ENCODE data around the gene METTL17.

DNA sequence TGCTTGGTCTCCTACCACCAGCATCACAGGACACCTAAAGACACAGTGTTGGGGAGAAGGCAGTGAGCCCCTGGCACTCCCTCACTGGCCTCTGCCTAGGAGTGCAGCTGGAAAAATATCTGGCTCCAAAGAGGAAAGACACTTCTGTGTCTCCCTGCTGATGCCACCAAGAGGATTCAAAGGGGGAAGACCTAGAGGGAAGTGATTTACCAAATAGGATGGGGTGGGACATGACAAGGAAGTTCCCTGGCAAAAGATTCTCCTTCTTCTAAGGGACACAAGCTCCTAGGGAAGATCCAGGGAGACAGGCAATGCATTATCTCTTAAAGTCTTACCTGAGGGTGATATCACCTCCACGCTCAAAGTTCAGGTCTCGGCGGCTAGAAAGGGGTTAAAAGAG, 29.0 kb downstream of the METTL17 start:
- TF ChIP-seq, protein P1, sequence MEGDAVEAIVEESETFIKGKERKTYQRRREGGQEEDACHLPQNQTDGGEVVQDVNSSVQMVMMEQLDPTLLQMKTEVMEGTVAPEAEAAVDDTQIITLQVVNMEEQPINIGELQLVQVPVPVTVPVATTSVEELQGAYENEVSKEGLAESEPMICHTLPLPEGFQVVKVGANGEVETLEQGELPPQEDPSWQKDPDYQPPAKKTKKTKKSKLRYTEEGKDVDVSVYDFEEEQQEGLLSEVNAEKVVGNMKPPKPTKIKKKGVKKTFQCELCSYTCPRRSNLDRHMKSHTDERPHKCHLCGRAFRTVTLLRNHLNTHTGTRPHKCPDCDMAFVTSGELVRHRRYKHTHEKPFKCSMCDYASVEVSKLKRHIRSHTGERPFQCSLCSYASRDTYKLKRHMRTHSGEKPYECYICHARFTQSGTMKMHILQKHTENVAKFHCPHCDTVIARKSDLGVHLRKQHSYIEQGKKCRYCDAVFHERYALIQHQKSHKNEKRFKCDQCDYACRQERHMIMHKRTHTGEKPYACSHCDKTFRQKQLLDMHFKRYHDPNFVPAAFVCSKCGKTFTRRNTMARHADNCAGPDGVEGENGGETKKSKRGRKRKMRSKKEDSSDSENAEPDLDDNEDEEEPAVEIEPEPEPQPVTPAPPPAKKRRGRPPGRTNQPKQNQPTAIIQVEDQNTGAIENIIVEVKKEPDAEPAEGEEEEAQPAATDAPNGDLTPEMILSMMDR (IDR thresholded peaks at IDR 0.05; ENCODE audit: insufficient read depth, low read depth, low read length): no peak
- TF ChIP-seq EZH2 (IDR thresholded peaks at IDR 0.05; ENCODE audit: insufficient read depth, low read length): no peak

Measured in astrocyte (in vitro differentiated cells and primary cell).